NCI-H524 (cell line): ENCODE measurements around the gene AGTPBP1.
"Not testable (repeated sequence)": the region's sequence is repeated elsewhere in the genome, so short reads cannot be mapped to it uniquely, and the experiment has no call there.

Experiments
- DNase-seq, 2 experiments: peaks; one replicate each; lab custom pipeline; 2025; lab: John Stamatoyannopoulos, UW

AGTPBP1 gene, protein sequence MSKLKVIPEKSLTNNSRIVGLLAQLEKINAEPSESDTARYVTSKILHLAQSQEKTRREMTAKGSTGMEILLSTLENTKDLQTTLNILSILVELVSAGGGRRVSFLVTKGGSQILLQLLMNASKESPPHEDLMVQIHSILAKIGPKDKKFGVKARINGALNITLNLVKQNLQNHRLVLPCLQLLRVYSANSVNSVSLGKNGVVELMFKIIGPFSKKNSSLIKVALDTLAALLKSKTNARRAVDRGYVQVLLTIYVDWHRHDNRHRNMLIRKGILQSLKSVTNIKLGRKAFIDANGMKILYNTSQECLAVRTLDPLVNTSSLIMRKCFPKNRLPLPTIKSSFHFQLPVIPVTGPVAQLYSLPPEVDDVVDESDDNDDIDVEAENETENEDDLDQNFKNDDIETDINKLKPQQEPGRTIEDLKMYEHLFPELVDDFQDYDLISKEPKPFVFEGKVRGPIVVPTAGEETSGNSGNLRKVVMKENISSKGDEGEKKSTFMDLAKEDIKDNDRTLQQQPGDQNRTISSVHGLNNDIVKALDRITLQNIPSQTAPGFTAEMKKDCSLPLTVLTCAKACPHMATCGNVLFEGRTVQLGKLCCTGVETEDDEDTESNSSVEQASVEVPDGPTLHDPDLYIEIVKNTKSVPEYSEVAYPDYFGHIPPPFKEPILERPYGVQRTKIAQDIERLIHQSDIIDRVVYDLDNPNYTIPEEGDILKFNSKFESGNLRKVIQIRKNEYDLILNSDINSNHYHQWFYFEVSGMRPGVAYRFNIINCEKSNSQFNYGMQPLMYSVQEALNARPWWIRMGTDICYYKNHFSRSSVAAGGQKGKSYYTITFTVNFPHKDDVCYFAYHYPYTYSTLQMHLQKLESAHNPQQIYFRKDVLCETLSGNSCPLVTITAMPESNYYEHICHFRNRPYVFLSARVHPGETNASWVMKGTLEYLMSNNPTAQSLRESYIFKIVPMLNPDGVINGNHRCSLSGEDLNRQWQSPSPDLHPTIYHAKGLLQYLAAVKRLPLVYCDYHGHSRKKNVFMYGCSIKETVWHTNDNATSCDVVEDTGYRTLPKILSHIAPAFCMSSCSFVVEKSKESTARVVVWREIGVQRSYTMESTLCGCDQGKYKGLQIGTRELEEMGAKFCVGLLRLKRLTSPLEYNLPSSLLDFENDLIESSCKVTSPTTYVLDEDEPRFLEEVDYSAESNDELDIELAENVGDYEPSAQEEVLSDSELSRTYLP

GRCh38 chr9:85741875-85742596 is at the start of gene AGTPBP1:
Gene AGTPBP1, minus strand, starts transcription at chr9:85741954. Its CDS starts 29,421 bp downstream, at chr9:85712533.
- DNase-seq: peak; percentile 45 to 81

GRCh38 chr9:85786116-85786515 is 44.4 kb upstream of the AGTPBP1 start:
- not testable (repeated sequence) for DNase-seq

DNA sequence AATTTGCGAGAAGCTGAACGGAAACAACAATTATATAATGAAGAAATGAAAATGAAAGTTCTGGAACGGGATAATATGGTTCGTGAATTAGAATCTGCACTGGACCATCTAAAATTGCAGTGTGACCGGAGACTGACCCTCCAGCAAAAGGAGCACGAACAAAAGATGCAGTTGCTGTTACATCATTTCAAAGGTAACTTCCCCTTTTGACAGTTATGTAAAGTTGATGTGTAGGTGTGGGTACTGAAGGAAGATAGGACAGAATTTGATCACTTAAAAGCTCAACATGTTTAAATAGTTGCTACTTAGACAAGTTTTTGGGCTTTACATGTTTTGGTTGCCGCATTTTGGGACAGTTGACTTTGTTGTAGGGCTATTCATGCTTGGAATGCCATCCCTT is 32.1 kb upstream of the AGTPBP1 start:
- DNase-seq: not testable (repeated sequence)

DNA sequence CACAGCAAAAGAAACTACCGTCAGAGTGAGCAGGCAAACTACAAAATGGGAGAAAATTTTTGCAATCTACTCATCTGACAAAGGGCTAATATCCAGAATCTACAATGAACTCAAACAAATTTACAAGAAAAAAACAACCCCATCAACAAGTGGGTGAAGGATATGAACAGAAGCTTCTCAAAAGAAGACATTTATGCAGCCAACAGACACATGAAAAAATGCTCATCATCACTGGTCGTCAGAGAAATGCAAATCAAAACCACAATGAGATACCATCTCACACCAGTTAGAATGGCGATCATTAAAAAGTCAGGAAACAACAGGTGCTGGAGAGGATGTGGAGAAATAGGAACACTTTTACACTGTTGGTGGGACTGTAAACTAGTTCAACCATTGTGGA is 20.0 kb upstream of the AGTPBP1 start:
- DNase-seq: not testable (repeated sequence)

DNA sequence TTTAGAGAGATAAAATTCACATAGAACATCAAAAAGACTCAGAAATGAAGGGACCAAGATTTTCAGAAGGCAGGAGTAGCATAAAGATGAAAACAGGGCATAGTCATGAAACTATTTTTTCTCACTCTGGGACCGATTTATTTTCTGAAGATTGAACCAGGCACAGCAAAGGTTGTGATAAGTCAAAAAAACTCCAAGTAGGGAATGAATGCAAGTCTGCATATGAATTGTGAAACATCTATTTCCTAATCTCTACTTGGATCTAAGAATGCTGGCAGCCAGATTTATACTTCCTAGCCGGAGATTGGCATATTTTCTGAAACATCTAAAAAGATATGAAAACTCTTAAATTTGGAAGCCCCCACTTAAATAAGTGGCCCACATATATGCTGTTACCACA is 16.0 kb upstream of the AGTPBP1 start:
- DNase-seq: not testable (repeated sequence)

DNA sequence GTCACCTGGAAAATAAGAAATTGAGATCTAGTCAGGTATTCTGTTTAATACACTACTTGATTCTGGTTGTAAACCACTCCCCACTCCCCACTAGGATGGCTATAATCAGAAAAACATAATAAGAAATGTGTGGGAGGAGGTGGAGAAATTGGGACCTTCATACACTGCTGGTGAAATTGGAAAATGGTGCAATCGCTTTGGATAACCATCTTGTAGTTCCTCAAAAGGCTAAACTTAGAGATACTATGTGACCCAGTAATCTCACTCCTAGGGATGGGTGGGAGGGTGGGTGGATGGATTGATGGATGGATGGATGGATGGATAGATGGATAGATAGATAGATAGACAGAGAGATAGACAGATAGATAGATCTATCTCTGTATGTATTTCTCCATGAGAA is 14.5 kb upstream of the AGTPBP1 start:
- not testable (repeated sequence) for DNase-seq

- no peak for DNase-seq
Measured at GRCh38 chr9:85746309-85746708, 4.6 kb upstream of the AGTPBP1 start.

- DNase-seq: no peak
Measured at GRCh38 chr9:85745203-85745602, 3.4 kb upstream of the AGTPBP1 start.

- DNase-seq: no peak
Measured at GRCh38 chr9:85744480-85744879, 2.7 kb upstream of the AGTPBP1 start.

DNA sequence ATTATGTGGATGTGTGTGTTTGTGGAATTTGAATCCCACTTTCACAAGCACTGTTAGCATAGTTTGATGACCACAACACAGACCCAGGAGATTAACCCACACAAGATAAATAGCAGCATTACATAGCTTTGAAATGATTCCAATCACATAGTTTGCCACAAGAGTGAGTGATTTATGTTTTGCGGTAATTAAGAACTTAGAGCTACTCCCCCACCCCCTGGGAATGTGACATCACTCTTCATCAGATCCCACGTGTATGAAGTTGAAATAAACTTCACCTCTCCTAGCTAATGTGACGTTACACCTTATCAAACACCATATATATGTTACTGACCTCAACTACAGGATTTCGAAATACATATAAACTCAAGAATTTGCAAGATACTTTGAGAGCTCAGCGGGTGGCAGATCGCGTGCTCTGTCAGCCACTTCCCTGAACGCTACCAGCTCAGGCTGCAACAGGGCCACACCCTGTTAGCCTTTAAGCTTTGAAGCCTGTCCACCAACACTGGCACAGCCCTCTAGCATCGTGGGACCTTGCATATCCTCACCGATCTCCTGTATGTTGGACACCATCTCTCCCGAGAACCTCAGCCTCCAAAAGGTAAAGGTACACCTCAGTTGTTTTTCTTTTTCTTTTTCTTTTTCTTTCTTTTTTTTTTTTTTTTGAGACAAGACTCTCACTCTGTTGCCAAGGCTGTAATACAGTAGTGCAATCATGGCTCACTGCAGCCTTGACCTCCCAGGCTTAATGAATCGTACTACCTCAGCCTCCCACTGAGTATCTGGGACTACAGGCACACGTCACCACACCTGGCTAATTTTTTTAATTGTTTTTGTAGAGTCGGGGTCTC is 1.7 kb upstream of the AGTPBP1 start:
- no peak for DNase-seq

- DNase-seq: no peak
Measured at GRCh38 chr9:85742597-85742936, 813 bp upstream of the AGTPBP1 start.

DNA sequence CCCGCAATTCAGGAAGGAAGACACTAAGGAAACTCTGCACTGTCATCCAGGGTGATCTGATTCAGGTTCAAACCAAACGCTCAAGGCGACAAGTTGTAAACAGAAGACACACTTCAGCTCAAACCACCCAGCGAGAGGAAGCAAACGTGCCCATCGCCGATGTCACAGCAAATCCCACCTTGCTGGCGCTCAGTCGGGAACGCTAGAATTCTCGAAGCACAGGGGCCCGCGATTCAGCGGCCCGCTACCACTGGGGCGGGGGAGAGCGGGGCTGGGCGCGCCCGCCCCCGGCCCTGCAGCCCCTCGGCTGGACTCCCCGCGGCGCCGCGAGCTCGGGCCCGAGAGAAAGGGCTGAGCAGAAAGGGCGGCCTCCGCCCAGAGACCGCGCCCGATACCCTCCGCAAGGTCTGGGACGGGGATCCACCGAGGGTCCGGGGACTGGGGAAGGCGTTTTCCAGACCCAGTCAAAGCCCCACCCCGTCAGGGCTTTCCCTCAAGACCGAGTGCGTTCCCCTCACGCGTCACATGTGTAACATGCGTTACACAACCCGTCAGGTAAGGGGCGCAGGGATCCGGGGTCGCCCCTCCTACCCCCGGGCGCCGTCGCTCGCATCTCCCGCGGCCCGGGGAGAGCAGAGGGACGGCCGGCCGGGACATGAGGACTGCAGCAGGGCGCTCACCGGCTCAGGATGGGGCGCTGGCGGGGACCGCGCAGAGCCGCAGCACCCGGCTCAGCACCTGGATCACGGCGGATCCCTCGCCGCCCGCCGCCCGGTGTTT is 469 bp downstream of the AGTPBP1 start:
- DNase-seq: peak; percentile 12 to 53

DNA sequence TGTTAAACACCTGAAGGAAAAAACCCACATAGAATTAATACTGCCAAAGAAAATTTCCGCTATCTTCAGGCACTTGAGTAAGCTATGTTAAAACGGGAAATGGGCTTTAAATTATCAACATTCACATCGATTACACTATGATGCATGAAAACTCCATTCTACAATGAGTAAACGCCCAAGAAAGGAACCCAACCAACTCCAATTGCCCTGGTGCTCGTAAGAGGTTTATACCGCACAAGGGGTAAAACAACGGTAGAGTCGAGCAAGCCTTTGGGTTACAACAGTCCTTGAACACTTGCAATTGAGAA is 1.0 kb downstream of the AGTPBP1 start:
- DNase-seq: no peak

- DNase-seq: no peak
Measured at GRCh38 chr9:85738509-85738908, 3.2 kb downstream of the AGTPBP1 start.

DNA sequence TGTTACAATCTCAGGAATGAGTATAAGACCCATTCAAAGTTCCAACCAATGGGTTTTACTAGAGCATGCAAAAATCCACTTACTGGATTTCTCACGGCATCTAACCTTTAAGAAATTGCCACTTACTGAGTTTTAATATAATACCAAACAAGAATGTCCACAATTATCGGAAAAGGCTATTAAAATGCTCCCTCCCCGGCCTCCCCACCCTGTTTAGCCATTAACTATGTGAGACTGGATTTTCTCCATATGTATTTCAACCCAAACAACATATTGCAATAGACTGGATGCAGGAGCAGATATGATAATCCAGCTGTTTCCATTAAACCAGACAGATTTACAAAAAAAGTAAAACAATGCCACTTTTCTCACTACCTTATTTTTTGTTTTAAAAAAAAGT is 4.1 kb downstream of the AGTPBP1 start:
- DNase-seq: no peak

- DNase-seq: no peak
Measured at GRCh38 chr9:85730916-85731630, 10.7 kb downstream of the AGTPBP1 start.

DNA sequence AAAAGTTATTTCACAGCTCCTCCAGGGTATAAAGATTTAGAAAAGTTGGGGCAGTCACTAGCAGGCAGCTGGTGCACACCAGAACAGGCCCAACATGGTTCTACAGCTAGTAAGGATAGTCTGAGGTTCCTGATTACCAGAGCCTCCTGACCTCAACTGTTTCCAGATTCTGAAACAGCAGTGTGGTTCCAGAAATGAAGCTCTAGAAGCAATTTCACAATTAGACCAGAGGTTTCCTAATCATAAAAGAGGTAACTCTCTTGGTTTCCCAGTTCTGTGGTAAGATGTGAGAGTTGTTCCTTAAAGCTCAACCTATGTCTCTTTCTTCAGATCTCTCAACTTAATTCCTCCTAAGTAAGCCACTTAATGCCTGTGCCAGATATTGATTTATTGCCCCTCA is 11.9 kb downstream of the AGTPBP1 start:
- no peak for DNase-seq

DNA sequence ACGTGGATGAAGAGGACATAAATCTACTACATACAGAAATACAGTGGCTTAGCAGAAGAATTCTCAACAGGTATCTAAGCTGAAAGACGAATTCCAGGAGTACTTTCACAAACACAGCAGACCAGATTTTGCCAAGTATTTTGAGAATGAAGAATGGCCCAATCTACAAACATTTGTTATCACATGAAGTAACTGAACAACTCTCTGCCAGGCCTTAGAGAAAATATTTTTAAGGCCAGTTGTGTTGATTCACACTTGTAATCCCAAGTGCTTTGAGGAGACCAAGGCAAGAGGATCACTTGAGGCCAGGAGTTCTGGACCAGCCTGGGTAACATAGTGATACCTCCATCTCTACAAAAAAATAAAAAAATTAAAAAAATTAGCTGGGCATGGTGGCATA is 14.3 kb downstream of the AGTPBP1 start:
- no peak for DNase-seq

GRCh38 chr9:85726737-85727136 is 15.0 kb downstream of the AGTPBP1 start:
- DNase-seq: no peak

DNA sequence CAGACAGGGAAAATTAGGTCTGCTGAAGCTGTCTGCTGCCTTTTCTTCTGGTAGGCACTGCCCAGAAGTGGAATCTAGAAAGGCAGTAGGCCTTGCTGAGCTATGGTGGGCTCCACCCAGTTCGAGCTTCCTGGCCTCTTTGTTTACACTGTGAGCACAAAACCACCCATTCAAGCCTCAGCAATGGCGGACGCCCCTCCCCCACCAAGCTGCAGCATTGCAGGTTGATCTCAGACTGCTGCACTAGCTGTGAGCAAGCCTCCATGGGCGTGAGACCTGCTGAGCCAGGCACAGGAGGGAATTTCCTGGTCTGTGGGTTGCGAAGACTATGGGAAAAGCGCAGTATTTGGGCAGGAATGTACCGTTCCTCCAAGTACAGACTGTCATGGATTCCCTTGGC is 18.5 kb downstream of the AGTPBP1 start:
- DNase-seq: no peak
